ENCODE results near the gene ZNF366.

ZNF366 gene

DNA sequence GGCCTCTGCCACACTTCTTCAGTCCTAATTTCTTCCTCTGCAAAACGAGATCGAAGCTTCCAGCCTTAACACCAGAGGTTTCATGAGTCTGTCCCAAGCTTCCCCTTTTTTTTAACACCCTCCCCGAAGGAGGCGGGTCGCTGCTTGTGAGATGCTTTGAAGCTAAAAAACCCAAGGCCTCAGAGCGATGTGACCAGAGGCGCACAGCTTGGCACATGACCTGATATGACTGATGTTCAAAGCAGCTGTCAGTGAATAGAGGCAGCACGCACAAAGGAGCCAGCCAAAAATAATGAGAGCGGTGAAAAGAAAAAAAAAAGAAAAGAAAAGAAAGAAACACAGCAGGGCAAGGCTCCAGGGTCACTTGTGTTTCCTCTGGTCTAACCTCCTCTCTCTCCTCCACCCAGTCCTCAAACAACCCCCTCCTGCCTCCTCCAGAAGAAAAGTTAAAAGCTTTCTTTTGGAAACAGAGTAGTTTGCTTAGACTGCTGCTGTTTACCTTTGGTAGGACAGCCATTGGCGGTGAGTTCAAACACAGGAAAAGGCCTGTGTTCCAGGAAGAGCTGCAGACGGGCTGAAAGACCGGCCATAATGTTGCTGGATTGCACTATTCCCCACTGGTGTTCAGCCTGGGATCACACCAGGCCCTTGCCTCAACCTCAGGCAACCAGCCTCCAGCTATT is 10.9 kb upstream of the ZNF366 start:
- TF ChIP-seq, protein P1, sequence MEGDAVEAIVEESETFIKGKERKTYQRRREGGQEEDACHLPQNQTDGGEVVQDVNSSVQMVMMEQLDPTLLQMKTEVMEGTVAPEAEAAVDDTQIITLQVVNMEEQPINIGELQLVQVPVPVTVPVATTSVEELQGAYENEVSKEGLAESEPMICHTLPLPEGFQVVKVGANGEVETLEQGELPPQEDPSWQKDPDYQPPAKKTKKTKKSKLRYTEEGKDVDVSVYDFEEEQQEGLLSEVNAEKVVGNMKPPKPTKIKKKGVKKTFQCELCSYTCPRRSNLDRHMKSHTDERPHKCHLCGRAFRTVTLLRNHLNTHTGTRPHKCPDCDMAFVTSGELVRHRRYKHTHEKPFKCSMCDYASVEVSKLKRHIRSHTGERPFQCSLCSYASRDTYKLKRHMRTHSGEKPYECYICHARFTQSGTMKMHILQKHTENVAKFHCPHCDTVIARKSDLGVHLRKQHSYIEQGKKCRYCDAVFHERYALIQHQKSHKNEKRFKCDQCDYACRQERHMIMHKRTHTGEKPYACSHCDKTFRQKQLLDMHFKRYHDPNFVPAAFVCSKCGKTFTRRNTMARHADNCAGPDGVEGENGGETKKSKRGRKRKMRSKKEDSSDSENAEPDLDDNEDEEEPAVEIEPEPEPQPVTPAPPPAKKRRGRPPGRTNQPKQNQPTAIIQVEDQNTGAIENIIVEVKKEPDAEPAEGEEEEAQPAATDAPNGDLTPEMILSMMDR (IDR thresholded peaks at IDR 0.05; ENCODE audit: low read depth, low read length), result no peak
- no peak overlapping the region for H3K4me3 ChIP-seq (ENCODE audit: low read depth, low read length)

DNA sequence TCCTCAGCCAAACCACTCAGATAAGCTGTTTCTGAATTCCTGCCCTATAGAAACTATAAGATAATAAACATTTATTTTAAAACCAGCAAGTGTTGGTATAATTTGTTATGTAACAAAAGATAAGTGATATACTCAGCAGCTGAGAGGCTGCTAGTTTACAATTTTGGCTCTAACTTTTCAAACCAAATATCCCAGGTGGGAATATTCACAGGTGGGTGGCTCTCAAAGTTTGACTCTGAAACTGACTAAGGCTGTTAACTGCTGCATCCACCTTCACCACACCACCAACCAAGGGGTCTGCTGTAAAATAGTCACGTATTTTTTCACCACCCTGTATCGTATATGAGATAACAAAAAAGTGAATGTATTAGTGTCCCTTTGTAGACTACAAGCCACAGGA is 9.7 kb upstream of the ZNF366 start:
- TF ChIP-seq, protein P1 (IDR thresholded peaks at IDR 0.05; ENCODE audit: low read depth, low read length), result no peak
- H3K4me3 ChIP-seq (ENCODE audit: low read depth, low read length), result no peak overlapping the region

DNA sequence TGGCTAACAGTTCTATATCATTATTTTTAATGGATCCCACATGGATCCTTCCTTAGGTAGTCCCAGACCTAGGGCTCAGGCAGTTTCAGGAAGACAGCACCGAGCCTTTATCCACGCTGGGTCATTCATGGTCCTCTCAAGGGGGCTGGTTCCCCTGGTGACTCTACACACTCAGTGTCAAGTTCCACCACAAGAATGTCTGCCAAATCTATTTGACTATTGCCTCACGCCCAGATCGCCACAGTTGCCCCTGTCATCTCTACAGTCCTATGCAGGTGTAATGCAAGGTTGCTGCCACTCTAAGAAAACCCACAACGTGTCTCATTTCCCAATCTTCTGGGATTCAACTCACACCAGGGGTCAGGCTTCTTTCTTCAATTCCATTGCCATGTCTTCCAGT is 8.0 kb upstream of the ZNF366 start:
- H3K4me3 ChIP-seq (ENCODE audit: low read depth, low read length), result no peak overlapping the region
- TF ChIP-seq, protein P1 (IDR thresholded peaks at IDR 0.05; ENCODE audit: low read depth, low read length), result no peak

DNA sequence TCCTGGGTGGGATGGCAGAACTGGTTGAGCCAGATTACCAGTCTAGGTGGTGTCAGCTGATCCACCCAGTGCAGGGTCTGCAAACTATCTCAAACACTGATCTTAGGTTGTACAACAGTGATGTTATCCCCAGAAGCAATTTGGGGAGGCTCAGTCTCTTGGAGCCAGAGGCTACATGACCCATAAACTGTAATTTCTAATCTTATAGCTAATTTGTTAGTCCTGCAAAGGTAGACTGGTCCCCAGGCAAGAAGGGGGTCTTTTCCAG is 5.3 kb upstream of the ZNF366 start:
- no peak overlapping the region for H3K4me3 ChIP-seq (ENCODE audit: low read depth, low read length)
- TF ChIP-seq, protein P1 (IDR thresholded peaks at IDR 0.05; ENCODE audit: low read depth, low read length), result no peak

DNA sequence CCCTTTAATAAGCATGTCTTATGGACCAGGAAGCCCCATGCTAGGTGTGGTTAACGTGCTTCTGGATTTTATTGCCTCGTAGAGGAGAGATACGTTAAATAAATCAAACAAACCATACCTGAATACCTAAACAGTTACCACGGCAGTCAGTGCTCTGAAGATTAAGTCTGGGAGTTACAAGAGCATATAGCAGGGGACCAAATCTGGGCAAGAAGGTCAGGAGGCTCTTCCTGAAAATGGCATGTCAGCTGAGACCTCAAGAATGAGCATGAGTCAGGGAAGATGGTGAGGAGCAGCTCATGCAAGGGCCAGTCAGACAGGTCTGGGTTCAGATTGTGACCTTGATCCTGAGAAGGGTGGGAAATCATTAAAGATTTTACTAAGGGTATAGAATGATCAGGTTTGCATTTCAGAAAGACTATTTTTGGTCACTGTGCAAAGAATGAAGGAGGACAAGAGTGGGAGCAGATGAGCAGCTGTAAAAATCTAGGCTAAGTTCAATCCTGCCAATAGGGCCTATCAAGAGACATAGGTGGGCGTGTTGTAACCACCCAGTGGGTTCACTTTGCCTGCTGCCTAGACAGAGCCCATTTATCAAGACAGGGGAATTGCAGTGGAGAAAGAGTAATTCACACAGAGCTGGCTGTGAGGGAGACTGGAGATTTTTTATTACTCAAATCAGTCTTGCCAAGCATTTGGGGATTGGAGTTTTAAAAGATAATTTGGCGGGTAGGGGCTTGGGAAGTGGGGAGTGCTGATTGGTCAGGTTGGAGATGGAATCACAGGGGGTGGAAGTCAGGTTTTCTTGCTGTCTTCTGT is 4.8 kb upstream of the ZNF366 start:
- TF ChIP-seq, protein P1 (IDR thresholded peaks at IDR 0.05; ENCODE audit: low read depth, low read length), result no peak
- no peak overlapping the region for H3K4me3 ChIP-seq (ENCODE audit: low read depth, low read length)

DNA sequence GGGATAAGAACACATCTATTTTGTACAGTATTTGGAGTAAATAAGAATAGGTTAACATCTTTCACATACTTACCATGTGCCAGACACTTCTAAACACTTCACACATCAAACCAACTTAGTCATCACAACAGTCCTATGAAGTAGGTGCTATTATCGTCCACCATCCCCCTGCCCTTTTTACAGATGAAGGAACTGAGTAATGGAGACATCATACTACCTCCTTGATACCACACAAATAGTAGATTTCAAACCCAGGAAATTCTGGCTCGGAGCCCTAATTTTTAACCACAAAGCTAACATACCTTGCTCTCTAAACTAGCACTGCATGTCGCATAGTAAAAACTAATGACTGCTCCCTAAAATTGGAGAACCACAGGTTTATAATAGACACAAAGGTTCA is 4.2 kb upstream of the ZNF366 start:
- TF ChIP-seq, protein P1 (IDR thresholded peaks at IDR 0.05; ENCODE audit: low read depth, low read length), result no peak
- H3K4me3 ChIP-seq (ENCODE audit: low read depth, low read length), result no peak overlapping the region

DNA sequence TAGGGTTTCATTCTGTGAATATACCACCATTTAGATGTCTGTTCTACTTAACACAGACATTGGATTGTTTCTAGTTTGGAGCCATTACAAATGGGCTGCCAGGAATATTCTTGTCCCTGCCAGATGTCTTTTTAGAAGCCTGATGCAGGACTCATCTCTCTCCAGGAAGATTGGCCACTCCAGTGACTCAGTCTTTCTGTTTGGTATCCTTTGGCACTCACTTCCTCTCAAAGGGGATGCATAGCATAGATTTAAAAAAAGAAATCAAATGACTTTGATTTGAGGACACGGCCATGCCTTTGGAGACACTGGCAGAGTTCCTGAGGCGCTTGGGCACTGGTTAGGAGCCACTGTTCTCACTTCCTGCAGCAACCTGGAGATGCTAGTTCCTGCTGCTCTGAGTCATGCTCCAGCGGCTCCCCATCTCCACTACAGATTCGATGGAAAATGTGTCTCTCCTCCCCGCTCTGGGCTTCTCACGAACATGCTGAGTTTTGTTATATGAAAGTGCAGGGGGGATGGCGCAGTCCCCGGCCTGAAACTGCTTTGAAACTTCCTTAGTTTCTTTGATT is 3.5 kb upstream of the ZNF366 start:
- TF ChIP-seq, protein P1 (IDR thresholded peaks at IDR 0.05; ENCODE audit: low read depth, low read length), result no peak
- no peak overlapping the region for H3K4me3 ChIP-seq (ENCODE audit: low read depth, low read length)

Measured in WI38 (cell line).